HG03460 (cell line): Measurements from ENCODE around the gene IDH1.
"Not testable (repeated sequence)": the region's sequence is repeated elsewhere in the genome, so short reads cannot be mapped to it uniquely, and the experiment has no call there.

ENCODE experiments used
- ATAC-seq: cut with Tn5 transposase; IDR thresholded peaks from one replicate; pipeline ENCODE4 v1.9.1; 2021; ENCODE audit not compliant: unreplicated experiment

The IDH1 gene

DNA sequence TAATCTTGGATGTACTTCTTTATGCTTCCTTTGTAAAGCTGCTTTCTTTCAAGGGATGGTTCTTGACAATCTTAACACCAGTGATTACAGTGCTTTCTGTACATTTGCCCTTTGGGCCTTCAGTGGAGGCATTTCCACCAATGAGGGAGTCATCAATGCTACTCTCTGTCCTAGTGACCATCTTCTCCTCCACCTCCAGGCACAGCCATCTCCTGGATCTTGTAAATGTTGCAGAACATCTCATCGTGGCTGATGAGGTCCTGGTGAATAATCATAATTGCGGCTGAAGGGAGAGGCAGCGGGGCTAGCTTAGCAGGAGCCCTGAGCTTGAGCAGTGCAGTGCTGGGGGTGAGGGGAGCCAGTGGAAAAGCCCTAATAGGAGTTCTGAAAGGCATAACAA lies 32.5 kb downstream of the IDH1 start:
- no peak for ATAC-seq

DNA sequence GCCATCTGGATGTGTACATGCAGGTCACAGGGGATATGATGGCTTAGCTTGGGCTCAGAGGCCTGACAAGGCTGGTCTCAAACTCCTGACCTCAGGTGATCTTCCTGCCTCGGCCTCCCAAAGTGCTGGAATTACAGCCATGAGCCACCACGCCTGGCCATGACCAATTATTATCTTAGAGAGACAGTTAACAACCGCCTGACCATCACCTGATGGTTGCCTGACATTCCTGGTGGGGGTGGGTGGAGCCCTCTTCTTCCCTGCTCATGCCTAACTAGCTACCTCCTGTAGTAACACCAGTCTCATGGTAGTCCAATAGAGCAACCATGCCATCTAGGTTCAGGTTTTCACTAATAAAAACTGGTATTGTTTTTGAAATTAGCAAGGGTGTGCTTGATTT lies 33.0 kb downstream of the IDH1 start:
- ATAC-seq = not testable (repeated sequence)

DNA sequence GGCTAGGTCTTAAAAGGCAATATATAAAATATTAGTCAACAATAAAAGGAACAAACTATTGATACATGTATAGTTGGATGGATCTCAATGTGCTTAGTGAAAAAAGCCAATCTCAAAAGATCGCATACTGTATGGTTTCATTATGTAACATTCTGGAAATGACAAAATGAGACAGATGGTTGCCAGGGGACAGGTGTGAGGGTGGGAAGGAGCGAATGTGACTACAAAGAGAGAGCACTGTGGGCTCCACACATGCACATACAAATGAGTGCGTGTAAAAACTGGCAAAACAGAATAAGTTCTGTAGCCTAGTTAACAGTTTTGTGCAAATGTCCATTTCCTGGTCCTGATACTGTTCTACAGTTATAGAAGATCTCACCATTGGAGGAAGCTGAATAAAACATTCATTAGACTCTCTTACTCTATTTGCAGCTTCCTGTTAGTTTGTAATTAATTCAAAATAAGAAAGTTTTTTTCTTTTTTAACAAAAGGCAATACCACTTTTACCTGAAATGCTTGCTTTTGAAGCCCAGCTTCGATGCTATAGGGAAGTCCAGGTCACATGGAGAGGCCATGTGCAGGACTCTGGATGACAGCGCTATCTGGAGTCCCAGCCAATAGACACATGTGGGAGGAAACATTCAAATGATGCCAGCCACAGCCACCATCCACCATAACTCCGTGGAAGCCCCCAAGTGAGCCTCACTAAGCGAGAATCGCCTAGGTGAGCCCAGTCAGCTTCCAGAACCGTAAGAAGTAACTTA lies 44.0 kb downstream of the IDH1 start:
- no peak for ATAC-seq

DNA sequence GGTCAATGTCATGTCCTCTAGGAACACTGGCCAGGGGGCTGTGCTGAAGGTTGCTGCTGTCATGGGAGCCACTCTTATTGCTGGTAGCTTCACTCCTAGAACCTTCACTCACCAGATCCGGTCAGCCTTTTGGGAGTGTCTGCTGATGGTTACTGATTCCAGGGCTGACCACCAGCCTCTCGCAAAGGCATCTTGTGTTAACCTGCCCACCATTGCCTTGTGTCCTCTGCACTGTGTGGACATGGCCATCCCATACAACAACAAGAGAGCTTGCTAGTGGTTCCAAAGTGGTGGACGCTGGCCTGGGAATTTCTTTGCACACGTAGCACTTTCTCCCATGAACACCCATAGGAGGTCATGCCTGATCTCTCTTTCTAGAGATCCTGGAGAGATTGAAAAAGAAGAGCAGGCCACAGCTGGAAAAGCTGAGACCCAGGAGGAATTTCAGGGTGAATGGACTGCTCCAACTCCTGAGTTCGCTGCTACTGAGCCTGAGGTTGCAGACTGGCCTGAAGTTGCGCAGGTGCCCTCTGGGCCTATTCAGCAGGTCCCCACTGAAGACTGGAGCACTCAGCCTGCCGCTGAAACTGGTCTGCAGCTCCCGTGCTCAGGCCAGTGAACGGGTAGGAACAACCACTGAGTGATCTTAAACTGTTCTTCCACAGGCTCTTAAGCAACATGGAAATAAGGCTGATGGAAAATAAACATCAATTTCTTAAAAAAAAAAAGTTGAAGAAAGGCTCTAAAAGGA lies 46.4 kb downstream of the IDH1 start:
- ATAC-seq = no peak

DNA sequence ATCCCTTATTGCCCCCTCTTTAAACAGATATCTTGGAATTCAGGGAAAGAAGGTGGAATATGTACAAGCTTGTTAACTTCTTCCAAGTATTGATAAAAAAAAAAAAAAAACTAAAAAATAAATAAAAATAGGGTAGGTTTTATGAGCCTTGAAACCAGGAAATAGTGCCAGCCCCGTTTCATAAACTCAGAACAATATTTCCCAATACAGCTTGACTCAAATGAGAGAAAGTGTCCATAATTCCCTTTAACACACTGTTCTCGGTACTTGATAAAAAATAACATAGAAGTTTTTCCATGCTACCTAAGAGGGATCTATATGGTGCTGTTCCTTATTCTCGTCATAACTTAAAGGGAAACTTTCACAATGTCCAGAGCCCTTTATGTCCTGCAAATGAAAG lies 47.1 kb downstream of the IDH1 start:
- no peak for ATAC-seq

DNA sequence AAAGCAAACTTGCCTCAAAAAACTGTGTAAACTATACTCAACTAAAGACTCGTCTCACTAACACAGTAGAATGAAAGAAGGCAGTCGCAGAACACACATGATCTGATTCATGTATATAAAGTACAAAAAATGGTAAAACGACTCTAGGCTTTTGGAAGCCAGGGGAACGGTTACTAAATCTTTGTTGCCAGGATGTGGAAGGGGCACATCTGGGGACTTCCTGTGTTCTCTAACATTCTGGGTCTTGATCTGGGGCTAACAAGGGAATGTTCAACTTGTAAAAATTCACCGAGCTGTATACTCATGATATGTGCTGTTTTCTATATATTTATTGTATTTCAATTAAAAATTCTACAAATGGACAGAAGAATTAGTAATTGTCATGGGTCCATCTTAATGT lies 50.7 kb downstream of the IDH1 start:
- no peak for ATAC-seq

DNA sequence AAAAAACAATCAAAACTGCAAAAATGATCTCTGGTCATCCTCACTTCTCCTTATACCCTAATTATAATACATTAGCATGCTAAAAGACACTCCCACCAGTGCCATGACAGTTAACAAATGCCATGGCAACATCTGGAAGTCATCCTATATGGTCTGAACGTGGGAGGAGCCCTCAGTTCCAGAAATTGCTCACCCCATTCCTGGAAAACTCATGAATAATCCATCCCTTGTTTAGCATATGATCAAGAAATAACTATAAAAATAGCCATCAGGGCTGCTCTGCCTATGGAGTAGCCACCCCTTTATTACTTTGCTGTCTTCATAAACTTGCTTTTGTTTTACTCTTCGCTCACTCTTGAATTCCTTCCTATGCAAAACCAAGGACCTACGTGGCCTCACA lies 59.3 kb downstream of the IDH1 start:
- no peak for ATAC-seq

DNA sequence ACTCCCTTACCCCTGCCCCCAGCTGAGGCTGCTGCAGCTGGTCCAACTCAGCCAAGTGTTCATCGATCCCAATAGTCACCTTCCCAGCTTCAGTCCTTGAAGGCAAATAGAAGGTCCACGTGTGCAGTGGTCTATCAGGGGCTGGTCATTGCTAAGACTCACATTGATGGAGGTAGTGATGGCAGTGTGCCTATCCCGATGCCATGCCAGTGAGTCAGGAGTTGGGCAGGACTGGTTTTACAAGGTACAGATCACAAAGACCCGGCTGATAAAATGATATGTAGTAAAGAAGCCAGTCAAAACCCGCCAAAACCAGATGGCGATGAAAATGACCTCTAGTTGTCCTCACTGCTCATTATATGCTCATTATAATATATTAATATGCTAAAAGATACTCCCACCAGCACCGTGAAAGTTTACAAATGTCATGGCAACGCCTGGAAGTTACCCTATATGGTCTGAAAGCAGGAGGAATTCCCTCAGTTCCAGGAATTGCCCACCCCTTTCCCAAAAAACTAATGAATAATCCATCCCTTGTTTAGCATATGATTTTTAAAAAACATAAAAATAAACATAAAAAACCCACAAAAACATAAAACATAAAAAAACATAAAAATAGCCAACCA lies 62.1 kb downstream of the IDH1 start:
- no peak for ATAC-seq

DNA sequence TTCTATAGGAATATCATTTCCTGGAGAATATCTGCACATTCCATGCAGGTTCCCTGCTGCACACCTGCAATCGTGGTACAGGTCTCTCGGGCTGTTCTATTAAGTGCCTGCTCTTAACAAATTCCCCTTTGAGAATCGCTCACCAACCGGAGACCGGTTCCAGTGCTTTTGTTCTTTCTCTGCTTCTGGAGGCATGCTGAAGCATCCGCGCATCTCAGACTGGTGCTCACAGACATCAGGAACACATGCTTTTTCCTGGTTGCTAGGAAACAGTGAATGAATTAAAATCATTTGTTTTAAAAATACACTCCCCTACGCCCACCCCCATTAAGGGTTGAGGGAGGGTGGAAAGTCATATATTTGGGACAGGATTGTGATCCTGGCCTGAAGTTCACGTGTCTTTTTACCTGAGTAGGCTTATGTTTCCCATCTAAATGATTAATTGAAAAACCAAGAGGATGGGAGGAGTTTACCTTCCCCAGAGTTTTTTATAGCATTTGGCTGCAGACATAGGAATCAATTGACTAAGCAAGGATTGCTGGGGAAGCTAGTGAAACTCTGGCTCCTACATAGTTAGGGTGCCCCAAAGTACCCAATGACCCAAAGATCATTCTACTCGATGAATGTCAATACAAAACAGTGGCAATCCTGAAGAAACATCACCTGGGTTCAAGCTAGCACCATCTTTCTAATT lies 64.9 kb downstream of the IDH1 start, which contains the start of gene C2orf80:
TSS of gene C2orf80 (minus strand) at position 221 of the 694 bp plus-strand sequence. CDS start 3,044 bp downstream, outside the sequence.
- ATAC-seq = no peak

DNA sequence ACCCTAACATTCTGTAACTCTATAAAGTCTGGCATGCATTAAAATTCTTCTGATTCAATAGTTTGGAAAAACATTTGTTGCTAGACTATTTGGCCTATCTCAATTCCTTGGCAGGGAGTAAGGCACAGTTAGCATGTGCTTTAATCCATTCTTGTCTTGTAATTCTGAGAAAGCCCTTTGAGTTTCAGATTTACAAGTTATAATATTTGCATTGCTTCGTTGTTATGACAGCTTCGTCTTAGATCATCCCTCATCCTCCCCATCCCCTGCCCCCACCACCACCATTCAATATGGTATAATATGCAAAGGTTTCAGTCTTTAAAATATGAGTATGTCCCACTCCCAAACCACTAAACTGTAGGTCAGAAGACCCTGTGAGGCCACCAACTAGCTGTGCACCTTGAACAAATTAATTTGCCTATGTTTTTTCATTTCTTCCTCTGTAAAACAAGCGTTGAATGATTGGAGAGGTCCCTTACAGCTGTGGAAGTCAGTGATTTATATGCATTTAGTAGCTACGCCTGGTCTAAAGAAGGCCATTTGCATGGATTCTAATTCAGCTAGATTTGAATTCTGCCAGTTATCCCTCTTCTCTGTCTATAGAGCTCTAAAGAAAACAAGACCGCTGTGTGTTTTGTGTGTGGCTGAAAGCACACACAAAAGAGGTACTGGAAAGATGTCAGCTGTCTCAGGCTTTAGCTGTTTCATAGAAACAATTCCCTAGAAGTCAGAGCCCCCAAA lies 65.6 kb downstream of the IDH1 start:
- ATAC-seq = no peak

DNA sequence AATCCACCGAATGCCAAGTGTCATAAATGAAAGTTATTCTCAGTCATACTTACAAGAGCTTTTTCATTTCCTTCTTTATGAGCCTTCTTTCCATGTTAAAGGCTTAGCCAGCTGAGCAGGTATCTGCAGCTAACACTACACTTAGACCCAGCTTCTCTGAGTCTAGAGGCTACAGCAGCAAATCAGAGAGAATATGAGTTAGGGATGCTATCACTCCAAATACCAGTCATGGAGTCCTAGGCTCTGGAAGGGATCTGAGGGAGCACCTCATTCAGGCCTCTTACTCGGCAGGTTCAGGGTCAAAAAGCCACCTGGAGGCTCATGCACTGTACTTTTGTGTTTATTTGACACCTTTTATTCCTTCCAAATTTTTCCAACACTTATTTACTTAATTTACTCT lies 68.0 kb downstream of the IDH1 start:
- ATAC-seq = no peak

DNA sequence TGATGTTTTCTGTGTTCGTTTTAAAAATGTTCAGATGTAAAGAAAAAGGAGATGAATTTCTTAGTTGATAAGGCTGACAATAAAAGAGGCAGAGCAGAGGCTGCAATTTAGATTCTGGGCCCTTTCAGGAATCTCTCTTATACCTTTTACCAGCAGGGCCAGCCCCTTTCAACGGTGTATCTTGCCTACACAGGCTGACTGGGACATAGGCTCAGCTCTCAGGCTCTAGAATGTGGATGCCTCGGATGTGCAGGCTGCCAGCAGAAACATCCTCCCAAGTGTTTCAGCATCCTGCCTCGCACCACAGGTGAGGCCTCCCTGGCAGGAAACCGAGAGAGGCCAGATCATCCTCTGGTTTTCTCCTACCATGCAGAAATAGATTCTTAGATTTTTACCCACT lies 68.4 kb downstream of the IDH1 start:
- ATAC-seq = no peak
